Mesendoderm (in vitro differentiated cells): Measurements from ENCODE around the gene LIMK1.

ENCODE experiments used
- DNase-seq: peaks from one replicate; pipeline ENCODE4 v3.0.0; 2013
- H2AK5ac ChIP-seq: 2 replicates; pipeline ENCODE4 v1.6.1; 2013; ENCODE audit warnings: low read length, inconsistent platforms
- H2BK120ac ChIP-seq: 2 replicates; pipeline ENCODE4 v1.6.1; 2013; ENCODE audit warnings: low read depth, mild to moderate bottlenecking, low read length, moderate library complexity, mixed read lengths
- H2BK15ac ChIP-seq: replicated peaks from 2 replicates; pipeline ENCODE4 v1.6.1; 2013; ENCODE audit warnings: low read depth, mild to moderate bottlenecking, moderate library complexity
- H2BK5ac ChIP-seq: 2 replicates; pipeline ENCODE4 v1.6.1; 2013; ENCODE audit warnings: low read length, inconsistent platforms
- H3K18ac ChIP-seq: 2 replicates; pipeline ENCODE4 v1.6.1; 2013; ENCODE audit warnings: mild to moderate bottlenecking, low read length, mixed read lengths
- H3K23ac ChIP-seq: one replicate; pipeline ENCODE4 v1.6.1; 2013; ENCODE audit warnings: low read length
- H3K27ac ChIP-seq: 2 replicates; pipeline ENCODE4 v1.5.1; 2013; ENCODE audit warnings: low read depth, mild to moderate bottlenecking, inconsistent platforms, low read length, moderate library complexity
- H3K27me3 ChIP-seq: 2 replicates; pipeline ENCODE4 v1.6.1; 2013; ENCODE audit warnings: low read length, control low read depth, mild to moderate bottlenecking, inconsistent platforms; ENCODE audit not compliant: insufficient read depth, poor library complexity
- H3K36me3 ChIP-seq: 2 replicates; pipeline ENCODE4 v1.6.1; 2013; ENCODE audit warnings: low read length, inconsistent platforms; ENCODE audit not compliant: control insufficient read depth, insufficient read depth
- H3K4ac ChIP-seq: one replicate; pipeline ENCODE4 v1.6.1; 2013; ENCODE audit warnings: low read depth, mild to moderate bottlenecking, low read length, moderate library complexity
- H3K4me1 ChIP-seq: 2 replicates; pipeline ENCODE4 v1.6.1; 2013; ENCODE audit warnings: low read depth, low read length, inconsistent platforms; ENCODE audit not compliant: control insufficient read depth
- H3K4me2 ChIP-seq: 2 replicates; pipeline ENCODE4 v1.6.1; 2013; ENCODE audit warnings: low read length
- H3K4me3 ChIP-seq: 2 replicates; pipeline ENCODE4 v1.5.1; 2013; ENCODE audit warnings: mild to moderate bottlenecking, low read length
- H3K56ac ChIP-seq: one replicate; pipeline ENCODE4 v1.6.1; 2013; ENCODE audit warnings: low read length
- H3K79me1 ChIP-seq: 2 replicates; pipeline ENCODE4 v1.6.1; 2013; ENCODE audit warnings: low read length, inconsistent platforms
- H3K79me2 ChIP-seq: 2 replicates; pipeline ENCODE4 v1.6.1; 2013; ENCODE audit warnings: mild to moderate bottlenecking, low read length; ENCODE audit not compliant: control insufficient read depth, insufficient read depth
- H3K9ac ChIP-seq: 2 replicates; pipeline ENCODE4 v1.6.1; 2013; ENCODE audit warnings: low read length, inconsistent platforms
- H4K5ac ChIP-seq: one replicate; pipeline ENCODE4 v1.6.1; 2013; ENCODE audit warnings: low read length
- H4K8ac ChIP-seq: one replicate; pipeline ENCODE4 v1.6.1; 2013; ENCODE audit warnings: low read depth, mild to moderate bottlenecking, control low read depth, low read length, moderate library complexity
- WGBS: extraction: QIAGEN DNeasy Blood & Tissue Kit; methylation state at CpG from one replicate; pipeline ENCODE4 v1.1.7; 2013; ENCODE audit warnings: low lambda C conversion rate, missing lambda C conversion rate; ENCODE audit not compliant: insufficient coverage; ENCODE audit errors: extremely low coverage; 5-methylcytosine and 5-hydroxymethylcytosine counted together

The LIMK1 gene

DNA sequence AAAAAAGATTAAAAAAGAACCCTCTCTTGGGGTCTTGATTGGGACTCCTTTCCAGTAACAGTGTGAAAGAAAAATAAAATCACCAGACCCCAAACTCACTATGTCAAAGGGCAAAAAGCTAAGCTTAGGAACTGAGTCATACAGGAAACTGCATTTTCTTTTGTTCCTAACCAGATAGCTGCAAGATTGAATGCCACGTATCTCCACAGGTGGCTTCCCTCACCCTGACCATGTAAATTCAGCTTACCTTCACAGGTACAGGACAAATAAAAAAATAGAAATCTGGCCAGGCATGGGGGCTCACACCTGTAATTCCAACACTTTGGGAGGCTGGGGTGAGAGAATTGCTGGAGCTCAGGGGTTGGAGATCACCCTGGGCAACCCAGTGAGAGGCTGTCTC is 58.1 kb downstream of the LIMK1 start:
- no peak overlapping the region for H3K4ac ChIP-seq
- no peaks in the 10 kb centered on the region for H3K36me3 ChIP-seq
- H3K23ac ChIP-seq, result no peak overlapping the region
- DNase-seq, result peak; percentile 57
- H3K4me1 ChIP-seq, result peaks cover 6% of the 10 kb centered on the region
- WGBS, result no CpG with 5 or more reads among the region's 1 CpG
- H3K27ac ChIP-seq, result no peak overlapping the region
- H2BK15ac ChIP-seq, result no peak overlapping the region
- no peak overlapping the region for H3K4me2 ChIP-seq
- peak overlapping the region; percentile 42 for H3K18ac ChIP-seq
- no peaks in the 10 kb centered on the region for H3K79me2 ChIP-seq
- no peak overlapping the region for H3K56ac ChIP-seq
- no peak overlapping the region for H2BK5ac ChIP-seq
- H3K4me3 ChIP-seq, result no peak overlapping the region
- no peak overlapping the region for H4K5ac ChIP-seq
- H2BK120ac ChIP-seq, result no peak overlapping the region
- H3K27me3 ChIP-seq, result no peaks in the 10 kb centered on the region
- no peak overlapping the region for H4K8ac ChIP-seq
- H3K79me1 ChIP-seq, result no peaks in the 10 kb centered on the region
- H2AK5ac ChIP-seq, result no peak overlapping the region
- H3K9ac ChIP-seq, result no peak overlapping the region

DNA sequence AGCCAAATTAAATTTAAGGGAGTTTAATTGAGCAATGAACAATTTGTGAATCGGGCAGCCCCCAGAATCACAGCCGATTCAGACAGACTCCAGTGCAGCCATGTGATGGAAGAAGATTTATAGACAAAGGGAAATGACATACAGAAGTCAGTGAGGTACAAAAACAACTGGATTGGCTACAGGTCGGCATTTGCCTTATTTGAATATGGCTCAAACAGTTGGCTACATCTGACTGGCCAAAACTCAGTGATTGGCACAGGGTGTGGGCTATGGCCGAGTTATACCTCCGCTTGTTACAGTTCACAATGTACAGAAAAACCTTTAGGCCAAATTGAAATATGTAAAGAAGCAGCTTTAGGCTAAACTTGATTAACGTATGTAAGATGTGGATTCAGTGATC is 59.8 kb downstream of the LIMK1 start:
- Histone ChIP-seq H3K4me3 (no peak overlapping the region), H2AK5ac (no peak overlapping the region), H3K36me3 (no peaks in the 10 kb centered on the region), H3K4ac (no peak overlapping the region), H3K9ac (no peak overlapping the region), H4K5ac (no peak overlapping the region), H3K27ac (no peak overlapping the region), H2BK15ac (no peak overlapping the region), H3K56ac (no peak overlapping the region), H3K79me2 (no peaks in the 10 kb centered on the region), H3K4me1 (peaks cover 4% of the 10 kb centered on the region), H2BK5ac (no peak overlapping the region), H3K79me1 (no peaks in the 10 kb centered on the region), H4K8ac (no peak overlapping the region), H3K23ac (no peak overlapping the region), H3K27me3 (no peaks in the 10 kb centered on the region), H2BK120ac (no peak overlapping the region), H3K18ac (no peak overlapping the region), H3K4me2 (no peak overlapping the region)
- no CpG with 5 or more reads among the region's 6 CpGs for WGBS
- DNase-seq, result no peak

DNA sequence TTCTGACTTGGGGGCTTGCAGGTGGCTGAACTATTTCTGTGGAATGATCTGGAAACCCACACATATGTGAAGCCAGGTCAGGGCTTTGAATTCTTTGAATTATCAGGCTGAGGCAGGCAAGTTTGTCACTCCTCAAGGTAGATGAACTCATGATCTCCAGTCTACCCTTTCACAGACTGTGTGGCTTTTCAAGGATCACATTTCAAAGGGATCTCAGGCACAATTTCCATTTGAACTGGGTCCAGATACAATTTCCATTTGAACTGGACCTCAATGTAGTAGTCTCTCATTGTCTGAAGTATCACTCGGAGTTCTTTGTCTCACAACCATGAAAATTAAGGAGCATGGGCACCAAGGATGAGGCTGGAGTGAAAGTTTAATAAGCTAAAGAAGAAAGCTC is 64.9 kb downstream of the LIMK1 start:
- Histone ChIP-seq H3K79me1 (no peaks in the 10 kb centered on the region), H3K18ac (no peak overlapping the region)
- no CpG with 5 or more reads among the region's 1 CpG for WGBS

DNA sequence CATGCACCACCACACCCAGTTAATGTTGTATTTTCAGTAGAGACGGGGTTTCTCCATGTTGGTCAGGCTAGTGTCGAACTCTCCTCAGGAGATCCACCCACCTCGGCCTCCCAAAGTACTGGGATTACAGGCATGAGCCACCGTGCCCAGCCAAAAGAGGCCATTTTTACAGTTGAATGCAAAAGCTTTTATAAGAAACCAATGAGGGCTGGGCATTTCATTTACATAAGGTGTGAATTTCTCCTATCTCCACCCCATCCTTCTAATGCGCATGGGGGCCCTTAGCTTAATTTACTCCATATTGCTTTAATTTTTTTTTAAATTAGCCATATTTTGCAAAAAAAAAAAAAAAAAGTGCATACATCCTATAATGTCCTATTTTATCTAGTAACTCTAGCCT is 65.5 kb downstream of the LIMK1 start:
- Histone ChIP-seq H2BK120ac (no peak overlapping the region), H3K4ac (no peak overlapping the region), H3K23ac (no peak overlapping the region), H3K9ac (no peak overlapping the region), H3K79me1 (no peaks in the 10 kb centered on the region), H3K4me1 (no peaks in the 10 kb centered on the region), H2BK5ac (no peak overlapping the region), H3K79me2 (no peaks in the 10 kb centered on the region), H4K8ac (no peak overlapping the region), H3K36me3 (no peaks in the 10 kb centered on the region), H3K4me3 (no peak overlapping the region), H2AK5ac (no peak overlapping the region), H3K4me2 (no peak overlapping the region), H3K56ac (no peak overlapping the region), H3K27ac (no peak overlapping the region), H2BK15ac (no peak overlapping the region), H3K18ac (no peak overlapping the region), H4K5ac (no peak overlapping the region), H3K27me3 (no peaks in the 10 kb centered on the region)
- no peak for DNase-seq
- WGBS, result no CpG with 5 or more reads among the region's 5 CpGs

More for the DNA sequence above, 64.9 kb downstream of the LIMK1 start:
- no peaks in the 10 kb centered on the region for H3K36me3 ChIP-seq
- H3K4me1 ChIP-seq, result no peaks in the 10 kb centered on the region
- H3K9ac ChIP-seq, result no peak overlapping the region
- H2BK5ac ChIP-seq, result no peak overlapping the region
- no peak overlapping the region for H2BK120ac ChIP-seq
- no peak for DNase-seq
- H3K79me2 ChIP-seq, result no peaks in the 10 kb centered on the region
- H3K23ac ChIP-seq, result no peak overlapping the region
- H2BK15ac ChIP-seq, result no peak overlapping the region
- H3K4me3 ChIP-seq, result no peak overlapping the region
- H4K8ac ChIP-seq, result no peak overlapping the region
- H3K4ac ChIP-seq, result no peak overlapping the region
- H3K27ac ChIP-seq, result no peak overlapping the region
- no peak overlapping the region for H3K56ac ChIP-seq
- H4K5ac ChIP-seq, result no peak overlapping the region
- no peak overlapping the region for H3K4me2 ChIP-seq
- H2AK5ac ChIP-seq, result no peak overlapping the region
- no peaks in the 10 kb centered on the region for H3K27me3 ChIP-seq

DNA sequence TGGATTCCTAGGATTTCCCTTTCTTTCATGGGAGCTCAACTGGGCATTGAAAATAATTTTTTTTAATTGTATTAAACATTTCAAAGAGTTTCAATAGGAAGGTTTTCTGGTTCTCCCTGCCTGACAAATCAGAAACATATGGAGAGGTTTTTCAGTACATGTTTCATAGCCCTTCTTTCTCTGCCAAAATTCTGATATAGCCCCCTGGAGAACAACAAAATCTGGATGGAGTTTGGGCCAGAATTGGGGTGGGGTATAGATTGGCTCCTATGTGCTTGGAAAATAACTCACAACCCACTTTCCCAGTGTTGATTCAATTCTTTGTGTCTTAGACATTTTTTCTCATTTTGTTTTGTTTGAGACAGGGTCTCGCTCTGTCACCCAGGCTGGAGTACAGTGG is 66.0 kb downstream of the LIMK1 start:
- H3K36me3 ChIP-seq, result no peaks in the 10 kb centered on the region
- no peak overlapping the region for H3K4me2 ChIP-seq
- H2AK5ac ChIP-seq, result no peak overlapping the region
- no peaks in the 10 kb centered on the region for H3K27me3 ChIP-seq
- no CpG with 5 or more reads among the region's 1 CpG for whole genome bisulfite sequencing
- no peak overlapping the region for H3K56ac ChIP-seq
- no peak overlapping the region for H3K27ac ChIP-seq
- no peaks in the 10 kb centered on the region for H3K79me2 ChIP-seq
- H3K4me1 ChIP-seq, result no peaks in the 10 kb centered on the region
- H3K4ac ChIP-seq, result no peak overlapping the region
- H2BK15ac ChIP-seq, result no peak overlapping the region
- DNase-seq, result no peak
- H2BK5ac ChIP-seq, result no peak overlapping the region
- no peak overlapping the region for H4K8ac ChIP-seq
- H3K9ac ChIP-seq, result no peak overlapping the region
- no peak overlapping the region for H4K5ac ChIP-seq
- H3K23ac ChIP-seq, result no peak overlapping the region
- H3K18ac ChIP-seq, result no peak overlapping the region
- H3K79me1 ChIP-seq, result no peaks in the 10 kb centered on the region
- no peak overlapping the region for H3K4me3 ChIP-seq
- no peak overlapping the region for H2BK120ac ChIP-seq

DNA sequence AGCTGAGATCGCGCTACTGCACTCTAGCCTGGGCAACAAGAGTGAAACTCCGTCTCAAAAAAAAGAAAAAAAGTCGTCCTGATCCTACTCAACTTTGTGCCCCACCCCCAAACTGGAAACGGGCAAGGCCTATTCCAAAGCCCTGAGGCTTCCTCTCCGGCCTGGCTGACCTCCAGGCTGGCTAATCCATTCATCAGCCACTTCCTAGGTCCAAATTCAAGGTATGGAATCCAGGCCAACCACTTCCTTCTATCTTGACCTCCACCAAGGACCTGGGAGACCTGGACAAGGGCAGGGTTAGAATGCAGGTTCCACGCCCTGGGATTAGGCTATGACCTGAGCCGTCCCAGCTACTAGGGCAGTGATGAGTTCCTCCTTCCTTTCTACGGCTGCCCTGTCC is 70.1 kb downstream of the LIMK1 start:
- Histone ChIP-seq H3K4ac (no peak overlapping the region), H3K27ac (no peak overlapping the region), H2BK15ac (no peak overlapping the region), H2AK5ac (no peak overlapping the region), H3K36me3 (no peaks in the 10 kb centered on the region), H4K8ac (no peak overlapping the region), H3K79me1 (no peaks in the 10 kb centered on the region), H3K79me2 (no peaks in the 10 kb centered on the region), H3K4me3 (no peak overlapping the region), H3K23ac (no peak overlapping the region), H3K9ac (no peak overlapping the region), H3K4me2 (no peak overlapping the region), H3K27me3 (no peaks in the 10 kb centered on the region), H2BK120ac (no peak overlapping the region), H3K4me1 (no peaks in the 10 kb centered on the region), H3K18ac (no peak overlapping the region), H2BK5ac (no peak overlapping the region), H4K5ac (no peak overlapping the region), H3K56ac (no peak overlapping the region)
- no peak for DNase-seq
- no CpG with 5 or more reads among the region's 9 CpGs for WGBS
